HepG2 (cell line): ENCODE data around the gene STAT5A. TPM values are rescaled to one million over a fixed set of nuclear protein-coding genes. Genes with fewer than 3 reads are reported as not detected.
A peak's percentile ranks its signal among the peaks of the same experiment; 100 is the strongest.

Experiments used
- AGO2 ChIP-seq: fragments of 200-400 bp; formaldehyde crosslinking; optimal IDR thresholded peaks from 2 replicates; pipeline ENCODE3; 2017; ENCODE audit warnings: mild to moderate bottlenecking, low read depth, low read length, moderate library complexity
- HCFC1 ChIP-seq: fragments of 150-350 bp; IDR thresholded peaks from 2 replicates; pipeline ENCODE4 v1.6.1; 2014; ENCODE audit warnings: low read depth, low read length
- HIVEP1 ChIP-seq: sonication (generic); formaldehyde crosslinking; IDR thresholded peaks from 2 replicates; pipeline ENCODE4 v1.4.0; 2020; ENCODE audit warnings: mild to moderate bottlenecking, missing genetic modification reagents
- NFE2L2 ChIP-seq: fragments of 150-350 bp; IDR thresholded peaks from 2 replicates; pipeline ENCODE4 v1.6.1; 2014; ENCODE audit warnings: low read length
- RARA ChIP-seq: IDR thresholded peaks from 2 replicates; pipeline ENCODE4 v1.6.1; 2016; ENCODE audit warnings: missing genetic modification reagents, missing compliant biosample characterization
- SMYD3 ChIP-seq: sonication (generic); formaldehyde crosslinking; IDR thresholded peaks from 2 replicates; pipeline ENCODE4 v1.8.1; 2023; ENCODE audit warnings: mild to moderate bottlenecking, missing genetic modification reagents
- SP5 ChIP-seq: IDR thresholded peaks from 2 replicates; pipeline ENCODE4 v1.6.1; 2016; ENCODE audit warnings: low read depth, borderline replicate concordance
- ZMAT3 ChIP-seq: sonication (generic); formaldehyde crosslinking; conservative IDR thresholded peaks from 2 replicates; pipeline ENCODE4 v1.7.0; 2021; ENCODE audit warnings: missing genetic modification reagents
- ZNF143 ChIP-seq: sonication (generic); formaldehyde crosslinking; IDR thresholded peaks from 2 replicates; pipeline ENCODE4 v1.4.0; 2020; ENCODE audit warnings: missing genetic modification reagents
- ZNF263 ChIP-seq: sonication (generic); formaldehyde crosslinking; IDR thresholded peaks from 2 replicates; pipeline ENCODE4 v1.4.0; 2020; ENCODE audit warnings: missing genetic modification reagents
- ZNF460 ChIP-seq: sonication (generic); formaldehyde crosslinking; IDR thresholded peaks from 2 replicates; pipeline ENCODE4 v1.5.1; 2020; ENCODE audit warnings: missing genetic modification reagents, mild to moderate bottlenecking, borderline replicate concordance
- ZNF556 ChIP-seq: sonication (generic); formaldehyde crosslinking; IDR thresholded peaks from 2 replicates; pipeline ENCODE4 v1.4.0; 2020; ENCODE audit warnings: mild to moderate bottlenecking, missing genetic modification reagents, borderline replicate concordance
- ZNF891 ChIP-seq: sonication (generic); formaldehyde crosslinking; IDR thresholded peaks from 2 replicates; pipeline ENCODE4 v1.5.0; 2020; ENCODE audit warnings: mild to moderate bottlenecking, missing genetic modification reagents
- polyA plus RNA-seq, 8 experiments: library from polyadenylated mRNA; depleted of rRNA in 3 of 8; stranded (reverse) in 7 of 8; unstranded in 1 of 8; fragments of >200 nt; fragmentation: Illumina TruSeq in 4 of 8; extraction: Trizol in 4 of 8; gene quantifications; 2 replicates each; pipeline versions ENCODE4 v1.2.1 to v1.2.3, GENCODE V29; 2011 to 2016; ENCODE audit warnings: low read depth in 4 of 8, missing spikeins in 1 of 8, mixed read lengths in 1 of 8; ENCODE audit not compliant: insufficient read depth in 1 of 8
- total RNA-seq, 5 experiments: library from RNA; depleted of rRNA; stranded (reverse); fragments of >200 nt; fragmentation: Illumina TruSeq; extraction: Trizol; gene quantifications; 2 replicates each; pipeline ENCODE4 v1.2.3, GENCODE V29; 2016; ENCODE audit warnings: low read depth in 1 of 5
- TF ChIP-seq, protein P1 (sequence below): sonication (generic); formaldehyde crosslinking; IDR thresholded peaks from 2 replicates; pipeline ENCODE4 v1.5.0; 2020; ENCODE audit warnings: mild to moderate bottlenecking, missing genetic modification reagents
- TF ChIP-seq, protein P2 (sequence below): sonication (generic); formaldehyde crosslinking; IDR thresholded peaks from 2 replicates; pipeline ENCODE4 v1.5.0; 2020; ENCODE audit warnings: mild to moderate bottlenecking, missing genetic modification reagents, borderline replicate concordance
- TF ChIP-seq, protein P3 (sequence below): sonication (generic); formaldehyde crosslinking; IDR thresholded peaks from 2 replicates; pipeline ENCODE4 v1.8.1; 2023; ENCODE audit warnings: mild to moderate bottlenecking, moderate library complexity, missing genetic modification reagents
- TF ChIP-seq, protein P4 (sequence below): sonication (generic); formaldehyde crosslinking; conservative IDR thresholded peaks from 2 replicates; pipeline ENCODE4 v1.4.0; 2020; ENCODE audit warnings: missing genetic modification reagents

The STAT5A gene
- total and polyA plus RNA-seq, 2 of the 13 experiments (the other 11 are each of a cell fraction or from before 2014, with no cell fraction given), result 1.4 to 4.1 TPM

DNA sequence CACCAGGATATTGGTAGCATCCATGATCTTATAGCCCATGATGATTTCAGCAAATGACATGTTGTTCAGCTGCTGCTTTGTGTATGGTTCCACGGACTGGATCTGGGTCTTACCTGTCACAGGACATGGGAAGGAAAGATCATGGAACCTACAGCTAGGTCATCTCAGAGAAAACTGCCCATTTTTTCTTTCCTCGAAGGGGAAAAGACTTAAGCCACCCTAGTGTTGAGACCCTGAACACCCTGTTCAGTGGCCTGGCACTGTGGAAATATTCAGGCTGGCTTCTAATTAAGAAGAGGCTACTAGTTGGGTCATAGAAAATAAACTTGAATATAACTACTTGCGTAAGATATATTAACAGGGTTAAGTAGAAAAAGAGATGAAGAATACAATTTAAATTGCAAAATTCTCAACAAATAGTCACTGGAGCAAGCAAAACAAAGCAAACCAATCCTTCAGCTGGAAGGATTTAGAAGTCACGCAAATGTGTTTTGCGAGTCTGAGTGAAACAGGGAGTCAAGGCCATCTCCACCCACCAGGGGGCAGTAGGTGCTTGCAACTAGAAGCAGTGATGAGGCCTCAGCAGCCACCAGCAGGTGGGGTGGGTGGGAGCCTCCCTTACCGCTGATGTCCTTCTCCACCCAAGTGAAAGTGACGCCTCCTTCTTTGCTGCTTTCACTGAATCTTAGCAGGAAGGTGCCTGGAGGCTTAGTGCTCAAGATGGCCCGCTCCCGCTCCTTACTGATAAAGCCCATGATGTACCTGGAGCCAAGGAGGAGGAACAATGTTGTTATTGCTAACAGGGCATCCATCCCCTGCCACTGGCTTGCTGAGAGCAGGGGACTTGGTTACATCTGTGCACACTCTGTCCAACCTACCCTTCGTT is 34.3 kb downstream of the STAT5A start (continued):
- TF ChIP-seq, protein P1, sequence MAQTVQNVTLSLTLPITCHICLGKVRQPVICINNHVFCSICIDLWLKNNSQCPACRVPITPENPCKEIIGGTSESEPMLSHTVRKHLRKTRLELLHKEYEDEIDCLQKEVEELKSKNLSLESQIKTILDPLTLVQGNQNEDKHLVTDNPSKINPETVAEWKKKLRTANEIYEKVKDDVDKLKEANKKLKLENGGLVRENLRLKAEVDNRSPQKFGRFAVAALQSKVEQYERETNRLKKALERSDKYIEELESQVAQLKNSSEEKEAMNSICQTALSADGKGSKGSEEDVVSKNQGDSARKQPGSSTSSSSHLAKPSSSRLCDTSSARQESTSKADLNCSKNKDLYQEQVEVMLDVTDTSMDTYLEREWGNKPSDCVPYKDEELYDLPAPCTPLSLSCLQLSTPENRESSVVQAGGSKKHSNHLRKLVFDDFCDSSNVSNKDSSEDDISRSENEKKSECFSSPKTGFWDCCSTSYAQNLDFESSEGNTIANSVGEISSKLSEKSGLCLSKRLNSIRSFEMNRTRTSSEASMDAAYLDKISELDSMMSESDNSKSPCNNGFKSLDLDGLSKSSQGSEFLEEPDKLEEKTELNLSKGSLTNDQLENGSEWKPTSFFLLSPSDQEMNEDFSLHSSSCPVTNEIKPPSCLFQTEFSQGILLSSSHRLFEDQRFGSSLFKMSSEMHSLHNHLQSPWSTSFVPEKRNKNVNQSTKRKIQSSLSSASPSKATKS, result no peak
- TF ChIP-seq ZMAT3 (CRISPR knock-in tag) (no peak), ZNF556 (CRISPR knock-in tag) (no peak), NFE2L2 (no peak), SMYD3 (CRISPR knock-in tag) (peak; percentile 40; the same call in 1 of the 2 replicates), HIVEP1 (no peak), ZNF263 (CRISPR knock-in tag) (0 out of 2 replicates have a peak, but pooled peaks have one; percentile 47), AGO2 (no peak), HCFC1 (no peak), SP5 (0 out of 2 replicates have a peak, but pooled peaks have one; percentile 52), RARA (CRISPR knock-in tag) (peak; percentile 38; the same call in 1 of the 2 replicates), ZNF460 (CRISPR knock-in tag) (no peak), ZNF143 (CRISPR knock-in tag) (no peak), ZNF891 (no peak)
- TF ChIP-seq, protein P2, sequence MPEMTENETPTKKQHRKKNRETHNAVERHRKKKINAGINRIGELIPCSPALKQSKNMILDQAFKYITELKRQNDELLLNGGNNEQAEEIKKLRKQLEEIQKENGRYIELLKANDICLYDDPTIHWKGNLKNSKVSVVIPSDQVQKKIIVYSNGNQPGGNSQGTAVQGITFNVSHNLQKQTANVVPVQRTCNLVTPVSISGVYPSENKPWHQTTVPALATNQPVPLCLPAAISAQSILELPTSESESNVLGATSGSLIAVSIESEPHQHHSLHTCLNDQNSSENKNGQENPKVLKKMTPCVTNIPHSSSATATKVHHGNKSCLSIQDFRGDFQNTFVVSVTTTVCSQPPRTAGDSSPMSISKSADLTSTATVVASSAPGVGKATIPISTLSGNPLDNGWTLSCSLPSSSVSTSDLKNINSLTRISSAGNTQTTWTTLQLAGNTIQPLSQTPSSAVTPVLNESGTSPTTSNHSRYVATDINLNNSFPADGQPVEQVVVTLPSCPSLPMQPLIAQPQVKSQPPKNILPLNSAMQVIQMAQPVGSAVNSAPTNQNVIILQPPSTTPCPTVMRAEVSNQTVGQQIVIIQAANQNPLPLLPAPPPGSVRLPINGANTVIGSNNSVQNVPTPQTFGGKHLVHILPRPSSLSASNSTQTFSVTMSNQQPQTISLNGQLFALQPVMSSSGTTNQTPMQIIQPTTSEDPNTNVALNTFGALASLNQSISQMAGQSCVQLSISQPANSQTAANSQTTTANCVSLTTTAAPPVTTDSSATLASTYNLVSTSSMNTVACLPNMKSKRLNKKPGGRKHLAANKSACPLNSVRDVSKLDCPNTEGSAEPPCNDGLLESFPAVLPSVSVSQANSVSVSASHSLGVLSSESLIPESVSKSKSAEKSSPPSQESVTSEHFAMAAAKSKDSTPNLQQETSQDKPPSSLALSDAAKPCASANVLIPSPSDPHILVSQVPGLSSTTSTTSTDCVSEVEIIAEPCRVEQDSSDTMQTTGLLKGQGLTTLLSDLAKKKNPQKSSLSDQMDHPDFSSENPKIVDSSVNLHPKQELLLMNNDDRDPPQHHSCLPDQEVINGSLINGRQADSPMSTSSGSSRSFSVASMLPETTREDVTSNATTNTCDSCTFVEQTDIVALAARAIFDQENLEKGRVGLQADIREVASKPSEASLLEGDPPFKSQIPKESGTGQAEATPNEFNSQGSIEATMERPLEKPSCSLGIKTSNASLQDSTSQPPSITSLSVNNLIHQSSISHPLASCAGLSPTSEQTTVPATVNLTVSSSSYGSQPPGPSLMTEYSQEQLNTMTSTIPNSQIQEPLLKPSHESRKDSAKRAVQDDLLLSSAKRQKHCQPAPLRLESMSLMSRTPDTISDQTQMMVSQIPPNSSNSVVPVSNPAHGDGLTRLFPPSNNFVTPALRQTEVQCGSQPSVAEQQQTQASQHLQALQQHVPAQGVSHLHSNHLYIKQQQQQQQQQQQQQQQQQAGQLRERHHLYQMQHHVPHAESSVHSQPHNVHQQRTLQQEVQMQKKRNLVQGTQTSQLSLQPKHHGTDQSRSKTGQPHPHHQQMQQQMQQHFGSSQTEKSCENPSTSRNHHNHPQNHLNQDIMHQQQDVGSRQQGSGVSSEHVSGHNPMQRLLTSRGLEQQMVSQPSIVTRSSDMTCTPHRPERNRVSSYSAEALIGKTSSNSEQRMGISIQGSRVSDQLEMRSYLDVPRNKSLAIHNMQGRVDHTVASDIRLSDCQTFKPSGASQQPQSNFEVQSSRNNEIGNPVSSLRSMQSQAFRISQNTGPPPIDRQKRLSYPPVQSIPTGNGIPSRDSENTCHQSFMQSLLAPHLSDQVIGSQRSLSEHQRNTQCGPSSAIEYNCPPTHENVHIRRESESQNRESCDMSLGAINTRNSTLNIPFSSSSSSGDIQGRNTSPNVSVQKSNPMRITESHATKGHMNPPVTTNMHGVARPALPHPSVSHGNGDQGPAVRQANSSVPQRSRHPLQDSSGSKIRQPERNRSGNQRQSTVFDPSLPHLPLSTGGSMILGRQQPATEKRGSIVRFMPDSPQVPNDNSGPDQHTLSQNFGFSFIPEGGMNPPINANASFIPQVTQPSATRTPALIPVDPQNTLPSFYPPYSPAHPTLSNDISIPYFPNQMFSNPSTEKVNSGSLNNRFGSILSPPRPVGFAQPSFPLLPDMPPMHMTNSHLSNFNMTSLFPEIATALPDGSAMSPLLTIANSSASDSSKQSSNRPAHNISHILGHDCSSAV, result no peak
- TF ChIP-seq, protein P3, sequence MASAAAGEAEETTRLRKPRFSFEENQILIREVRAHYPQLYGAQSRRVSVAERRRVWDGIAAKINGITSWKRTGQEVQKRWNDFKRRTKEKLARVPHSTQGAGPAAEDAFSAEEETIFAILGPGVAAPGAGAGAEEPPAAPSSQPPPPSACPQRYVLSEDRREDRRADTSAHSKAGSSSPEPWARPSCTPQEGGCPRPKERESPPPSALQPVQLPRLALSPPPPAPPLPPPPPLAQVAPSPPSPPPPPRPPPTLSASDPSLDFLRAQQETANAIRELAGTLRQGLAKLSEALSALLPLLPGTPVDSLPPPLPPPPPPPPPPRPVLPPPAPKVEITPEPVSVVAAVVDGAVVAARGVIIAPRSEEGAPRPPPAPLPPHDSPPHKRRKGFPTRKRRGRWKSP, result no peak
- TF ChIP-seq, protein P4, sequence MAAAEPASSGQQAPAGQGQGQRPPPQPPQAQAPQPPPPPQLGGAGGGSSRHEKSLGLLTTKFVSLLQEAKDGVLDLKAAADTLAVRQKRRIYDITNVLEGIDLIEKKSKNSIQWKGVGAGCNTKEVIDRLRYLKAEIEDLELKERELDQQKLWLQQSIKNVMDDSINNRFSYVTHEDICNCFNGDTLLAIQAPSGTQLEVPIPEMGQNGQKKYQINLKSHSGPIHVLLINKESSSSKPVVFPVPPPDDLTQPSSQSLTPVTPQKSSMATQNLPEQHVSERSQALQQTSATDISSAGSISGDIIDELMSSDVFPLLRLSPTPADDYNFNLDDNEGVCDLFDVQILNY, result no peak
